Mesenchymal stem cell (in vitro differentiated cells and primary cell): ENCODE measurements around the gene ADIPOR1.
"Not testable (repeated sequence)": the region's sequence is repeated elsewhere in the genome, so short reads cannot be mapped to it uniquely, and the experiment has no call there.

Experiments
- DNase-seq: peaks from one replicate; pipeline ENCODE4 v3.0.0-alpha.2; 2013
- H2AFZ ChIP-seq: one replicate; pipeline ENCODE4 v1.6.1; 2013; ENCODE audit warnings: low read depth, mild to moderate bottlenecking, control low read depth, inconsistent platforms, low read length, moderate library complexity
- H2AK5ac ChIP-seq: 2 replicates; pipeline ENCODE4 v1.6.1; 2013; ENCODE audit warnings: low read length, moderate library complexity, mild to moderate bottlenecking, inconsistent platforms; ENCODE audit not compliant: severe bottlenecking
- H2BK120ac ChIP-seq: one replicate; pipeline ENCODE4 v1.6.1; 2013; ENCODE audit warnings: low read depth, mild to moderate bottlenecking, inconsistent platforms, low read length, moderate library complexity
- H2BK12ac ChIP-seq, 2 experiments: one replicate each; pipeline ENCODE4 v1.6.1; 2013; ENCODE audit warnings: inconsistent platforms in 2 of 2, low read length in 2 of 2, mild to moderate bottlenecking in 2 of 2, moderate library complexity in 2 of 2, control low read depth in 1 of 2
- H2BK15ac ChIP-seq: one replicate; pipeline ENCODE4 v1.6.1; 2013; ENCODE audit warnings: mild to moderate bottlenecking, low read depth, inconsistent platforms; ENCODE audit not compliant: poor library complexity, severe bottlenecking
- H2BK5ac ChIP-seq: 2 replicates; pipeline ENCODE4 v1.6.1; 2013; ENCODE audit warnings: low read depth, mild to moderate bottlenecking, low read length, control low read depth, inconsistent platforms; ENCODE audit not compliant: poor library complexity, severe bottlenecking
- H3K14ac ChIP-seq, 2 experiments: one replicate each; pipeline ENCODE4 v1.6.1; 2013; ENCODE audit warnings: inconsistent platforms in 2 of 2, low read length in 2 of 2, control low read depth in 1 of 2, mild to moderate bottlenecking in 1 of 2, moderate library complexity in 1 of 2
- H3K18ac ChIP-seq, 2 experiments: one replicate each; pipeline ENCODE4 v1.6.1; 2013; ENCODE audit warnings: inconsistent platforms in 2 of 2, low read length in 2 of 2, control low read depth in 1 of 2, low read depth in 1 of 2, mild to moderate bottlenecking in 1 of 2
- H3K23ac ChIP-seq, 2 experiments: one replicate each; pipeline ENCODE4 v1.6.1; 2013; ENCODE audit warnings: inconsistent platforms in 2 of 2, low read length in 2 of 2, mild to moderate bottlenecking in 2 of 2, moderate library complexity in 2 of 2, control low read depth in 1 of 2
- H3K27ac ChIP-seq: 2 replicates; pipeline ENCODE4 v1.5.1; 2013; ENCODE audit warnings: mild to moderate bottlenecking, moderate library complexity, low read length, control low read depth, inconsistent platforms; ENCODE audit not compliant: poor library complexity, severe bottlenecking
- H3K27me3 ChIP-seq, 2 experiments: 2 replicates each; pipeline versions ENCODE4 v1.6.1 to v1.7.0; 2013; ENCODE audit warnings: low read length in 2 of 2, mild to moderate bottlenecking in 2 of 2, moderate library complexity in 2 of 2, control low read depth in 1 of 2, inconsistent platforms in 1 of 2; ENCODE audit not compliant: control insufficient read depth in 1 of 2, insufficient read depth in 1 of 2
- H3K36me3 ChIP-seq, 2 experiments: 2 replicates each; pipeline versions ENCODE4 v1.6.1 to v1.7.0; 2013; ENCODE audit warnings: low read length in 2 of 2, control low read depth in 1 of 2, inconsistent platforms in 1 of 2, low read depth in 1 of 2, mild to moderate bottlenecking in 1 of 2; ENCODE audit not compliant: insufficient read depth in 2 of 2, control insufficient read depth in 1 of 2
- H3K4ac ChIP-seq, 2 experiments: one replicate each; pipeline ENCODE4 v1.6.1; 2013; ENCODE audit warnings: inconsistent platforms in 2 of 2, low read length in 2 of 2, mild to moderate bottlenecking in 2 of 2, moderate library complexity in 2 of 2, control low read depth in 1 of 2, low read depth in 1 of 2
- H3K4me1 ChIP-seq: 2 replicates; pipeline ENCODE4 v1.6.1; 2013; ENCODE audit warnings: low read depth, low read length, control low read depth; ENCODE audit not compliant: control insufficient read depth, insufficient read depth
- H3K4me2 ChIP-seq: 2 replicates; pipeline ENCODE4 v1.6.1; 2013; ENCODE audit warnings: low read length, mild to moderate bottlenecking, inconsistent platforms; ENCODE audit not compliant: poor library complexity, severe bottlenecking
- H3K4me3 ChIP-seq, 2 experiments: 2 replicates each; pipeline versions ENCODE4 v1.5.1 to v1.7.0; 2013; ENCODE audit warnings: low read length in 2 of 2, mild to moderate bottlenecking in 2 of 2, control low read depth in 1 of 2, low read depth in 1 of 2; ENCODE audit not compliant: insufficient read depth in 1 of 2
- H3K79me1 ChIP-seq: replicated peaks from 2 replicates; pipeline ENCODE4 v1.6.1; 2013; ENCODE audit warnings: mild to moderate bottlenecking, control low read depth, low read length, inconsistent platforms; ENCODE audit not compliant: poor library complexity, severe bottlenecking
- H3K9ac ChIP-seq: 2 replicates; pipeline ENCODE4 v1.7.0; 2013; ENCODE audit warnings: mild to moderate bottlenecking, low read length, moderate library complexity
- H3K9me3 ChIP-seq: 2 replicates; pipeline ENCODE4 v1.7.0; 2013; ENCODE audit warnings: mild to moderate bottlenecking, low read length; ENCODE audit not compliant: control insufficient read depth
- H4K8ac ChIP-seq: one replicate; pipeline ENCODE4 v1.6.1; 2013; ENCODE audit warnings: inconsistent platforms, mild to moderate bottlenecking, low read length, moderate library complexity
- H4K91ac ChIP-seq: one replicate; pipeline ENCODE4 v1.6.1; 2013; ENCODE audit warnings: mild to moderate bottlenecking, low read length, inconsistent platforms
- WGBS: methylation state at CpG from one replicate; pipeline ENCODE4 v1.1.7; 2013; ENCODE audit warnings: mixed read lengths; 5-methylcytosine and 5-hydroxymethylcytosine counted together

Gene ADIPOR1

DNA sequence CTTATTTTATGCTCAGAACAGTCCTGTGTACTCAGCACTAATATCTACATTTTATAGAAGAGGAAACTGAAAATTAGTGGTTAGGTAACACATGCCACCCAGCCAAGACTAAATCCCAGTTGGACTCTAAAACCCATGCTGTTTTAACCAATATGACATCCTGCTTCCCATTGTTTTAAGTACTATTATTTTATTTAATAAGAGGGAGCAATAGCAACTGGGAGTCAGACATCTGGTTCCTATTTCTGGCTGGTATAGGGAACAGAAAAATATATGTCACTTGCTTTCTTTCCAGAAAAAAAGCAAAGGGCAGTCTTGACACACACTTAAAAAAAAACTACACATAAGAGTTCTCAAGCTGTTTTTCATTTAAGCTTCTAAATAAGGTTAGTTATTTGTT is 43.0 kb downstream of the ADIPOR1 start:
- DNase-seq = no peak
- H2BK120ac ChIP-seq = no peak overlapping the region
- H3K36me3 ChIP-seq = peaks cover 24 to 95% of the 10 kb centered on the region in 2 experiments
- H3K4me3 ChIP-seq = no peak overlapping the region
- no peak overlapping the region for H2AK5ac ChIP-seq
- H2AFZ ChIP-seq = no peak overlapping the region
- no peaks in the 10 kb centered on the region for H3K27me3 ChIP-seq
- no peak overlapping the region for H2BK15ac ChIP-seq
- H3K27ac ChIP-seq = no peak overlapping the region
- no peaks in the 10 kb centered on the region for H3K4me1 ChIP-seq
- H2BK12ac ChIP-seq = no peak overlapping the region
- H4K91ac ChIP-seq = no peak overlapping the region
- H3K18ac ChIP-seq = no peak overlapping the region
- H3K79me1 ChIP-seq = peaks cover 17% of the 10 kb centered on the region
- no peak overlapping the region for H3K4ac ChIP-seq
- no peak overlapping the region for H3K23ac ChIP-seq
- H2BK5ac ChIP-seq = no peak overlapping the region
- H3K9me3 ChIP-seq = no peaks in the 10 kb centered on the region
- no peak overlapping the region for H4K8ac ChIP-seq
- H3K14ac ChIP-seq = no peak overlapping the region
- no peak overlapping the region for H3K9ac ChIP-seq
- H3K4me2 ChIP-seq = no peak overlapping the region

- not testable (repeated sequence) for H4K91ac ChIP-seq, H2BK15ac ChIP-seq, H3K4me3 ChIP-seq, H3K4ac ChIP-seq, H2BK5ac ChIP-seq, H3K14ac ChIP-seq, H2AFZ ChIP-seq, H2BK12ac ChIP-seq, H3K9me3 ChIP-seq, H3K27me3 ChIP-seq, H3K9ac ChIP-seq, H3K4me1 ChIP-seq, H3K27ac ChIP-seq, H2BK120ac ChIP-seq, H3K4me2 ChIP-seq, H2AK5ac ChIP-seq, H4K8ac ChIP-seq, H3K23ac ChIP-seq, H3K18ac ChIP-seq, DNase-seq
- peaks cover 14% of the 10 kb centered on the region for H3K79me1 ChIP-seq
- H3K36me3 ChIP-seq = peaks cover 29 to 98% of the 10 kb centered on the region in 2 experiments
- WGBS = over 99% methylated on average over 4 of the region's 4 CpGs
Observed at GRCh38 chr1:202912476-202912875, 45.6 kb downstream of the ADIPOR1 start.

DNA sequence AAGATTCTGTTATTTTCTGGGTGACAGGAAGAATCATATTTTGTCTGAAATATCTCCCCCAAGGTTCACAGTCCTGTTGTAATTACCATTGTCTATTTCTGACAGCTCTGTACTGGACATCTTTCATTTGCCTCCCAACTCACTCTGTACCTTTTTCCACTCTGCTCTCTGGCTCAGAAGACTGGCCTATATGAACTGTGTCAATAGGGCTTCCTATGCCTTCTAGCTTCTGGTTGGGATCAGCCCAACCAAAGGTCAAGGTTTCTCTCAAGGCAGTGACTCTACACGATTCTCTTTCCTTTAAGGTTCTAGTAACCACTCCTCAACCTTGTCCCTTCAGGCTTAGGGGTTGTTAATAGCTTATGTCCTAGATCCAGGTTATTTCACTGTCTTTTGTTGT is 48.6 kb downstream of the ADIPOR1 start:
- Histone ChIP-seq H2BK12ac (no peak overlapping the region), H3K9me3 (no peaks in the 10 kb centered on the region), H3K79me1 (peaks cover 5% of the 10 kb centered on the region), H2AFZ (no peak overlapping the region), H4K91ac (no peak overlapping the region), H3K27ac (no peak overlapping the region), H3K4ac (no peak overlapping the region), H3K27me3 (no peaks in the 10 kb centered on the region), H3K14ac (no peak overlapping the region), H3K9ac (no peak overlapping the region), H3K23ac (no peak overlapping the region), H3K4me1 (no peaks in the 10 kb centered on the region), H3K36me3 (peaks cover 19 to 87% of the 10 kb centered on the region in 2 experiments), H2BK15ac (no peak overlapping the region), H3K4me3 (no peak overlapping the region), H3K18ac (no peak overlapping the region), H2BK5ac (no peak overlapping the region), H4K8ac (no peak overlapping the region), H3K4me2 (no peak overlapping the region), H2BK120ac (no peak overlapping the region), H2AK5ac (no peak overlapping the region)
- no CpG with 5 or more reads among the region's 1 CpG for WGBS
- no peak for DNase-seq

DNA sequence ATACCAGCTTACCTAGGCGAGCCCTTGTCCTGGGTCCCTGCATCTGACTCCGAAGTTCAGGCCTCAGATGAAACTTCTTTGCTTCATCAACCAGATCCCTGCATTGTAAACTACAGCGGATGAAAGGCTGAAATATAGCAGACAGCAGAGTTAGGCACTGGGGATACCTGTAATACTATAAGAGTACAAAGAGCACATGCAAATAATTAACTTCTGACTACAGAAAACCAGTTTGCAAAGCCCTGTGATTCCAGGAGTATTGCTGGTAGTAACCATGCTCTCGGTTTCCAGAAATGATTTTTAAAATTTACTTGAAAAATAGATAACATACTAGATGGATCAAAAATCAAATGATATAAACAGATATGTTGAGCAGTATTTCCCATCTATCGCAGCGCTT is 49.1 kb downstream of the ADIPOR1 start:
- Histone ChIP-seq H3K79me1 (peaks cover 3% of the 10 kb centered on the region), H3K23ac (no peak overlapping the region), H3K9me3 (no peaks in the 10 kb centered on the region), H2AK5ac (no peak overlapping the region), H3K27ac (no peak overlapping the region), H3K14ac (no peak overlapping the region), H4K8ac (no peak overlapping the region), H3K4me3 (no peak overlapping the region), H3K27me3 (no peaks in the 10 kb centered on the region), H2BK12ac (no peak overlapping the region), H4K91ac (no peak overlapping the region), H3K9ac (no peak overlapping the region), H3K4ac (no peak overlapping the region), H3K18ac (no peak overlapping the region), H3K4me2 (no peak overlapping the region), H2BK120ac (no peak overlapping the region), H2AFZ (no peak overlapping the region), H3K36me3 (peaks cover 17 to 87% of the 10 kb centered on the region in 2 experiments), H2BK15ac (no peak overlapping the region), H2BK5ac (no peak overlapping the region), H3K4me1 (no peaks in the 10 kb centered on the region)
- no peak for DNase-seq
- WGBS = 95% methylated on average over 2 of the region's 6 CpGs
